ENCODE measurements around the gene GMNN.

Gene GMNN

GRCh38 chr6:24818346-24818745, 43.6 kb downstream of the GMNN start:
- FAIRE-seq = no peak

GRCh38 chr6:24821860-24822444, 47.2 kb downstream of the GMNN start:
- no peak for FAIRE-seq

- no peak for FAIRE-seq
Observed at GRCh38 chr6:24822696-24823095, 48.0 kb downstream of the GMNN start.

- no peak for FAIRE-seq
Observed at GRCh38 chr6:24823185-24823584, 48.4 kb downstream of the GMNN start.

- FAIRE-seq = no peak
Observed at GRCh38 chr6:24824142-24824938, 49.6 kb downstream of the GMNN start.

GRCh38 chr6:24825130-24825630, 50.4 kb downstream of the GMNN start:
- no peak for FAIRE-seq

- no peak for FAIRE-seq
Observed at GRCh38 chr6:24827162-24827561, 52.4 kb downstream of the GMNN start.

GRCh38 chr6:24827970-24828369, 53.2 kb downstream of the GMNN start:
- no peak for FAIRE-seq

- no peak for FAIRE-seq
Observed at GRCh38 chr6:24829657-24830056, 54.9 kb downstream of the GMNN start.

- FAIRE-seq = no peak
Observed at GRCh38 chr6:24831771-24832716, 57.3 kb downstream of the GMNN start.

- FAIRE-seq = no peak
Observed at GRCh38 chr6:24832794-24833193, 58.1 kb downstream of the GMNN start.

GRCh38 chr6:24833711-24834386, 59.1 kb downstream of the GMNN start:
- no peak for FAIRE-seq
